GM19395 (cell line): ENCODE measurements around the gene LEKR1.

Experiments
- ATAC-seq: cut with Tn5 transposase; IDR thresholded peaks from one replicate; pipeline ENCODE4 v1.9.1; 2021; ENCODE audit warnings: mild to moderate bottlenecking, moderate library complexity; ENCODE audit not compliant: unreplicated experiment

Gene LEKR1

GRCh38 chr3:157074490-157074889 is 248.3 kb downstream of the LEKR1 start:
- no peak for ATAC-seq

- ATAC-seq: no peak
Observed at GRCh38 chr3:157074981-157075380, 248.8 kb downstream of the LEKR1 start.

- no peak for ATAC-seq
Observed at GRCh38 chr3:157075693-157076420, 249.7 kb downstream of the LEKR1 start.

- no peak for ATAC-seq
Observed at GRCh38 chr3:157077565-157077991, 251.4 kb downstream of the LEKR1 start.

- no peak for ATAC-seq
Observed at GRCh38 chr3:157078131-157078810, 252.1 kb downstream of the LEKR1 start.

GRCh38 chr3:157078811-157079185 is 252.6 kb downstream of the LEKR1 start:
- ATAC-seq: no peak

- ATAC-seq: no peak
Observed at GRCh38 chr3:157079676-157080369, 253.7 kb downstream of the LEKR1 start.

- ATAC-seq: peak; percentile 88
Observed at GRCh38 chr3:157081626-157082210, 255.6 kb downstream of the LEKR1 start.

- ATAC-seq: no peak
Observed at GRCh38 chr3:157082305-157082982, 256.3 kb downstream of the LEKR1 start.

- ATAC-seq: no peak
Observed at GRCh38 chr3:157083824-157084223, 257.7 kb downstream of the LEKR1 start.

GRCh38 chr3:157086060-157086750 is 260.1 kb downstream of the LEKR1 start:
- no peak for ATAC-seq

GRCh38 chr3:157086775-157087174 is 260.6 kb downstream of the LEKR1 start:
- no peak for ATAC-seq

GRCh38 chr3:157087373-157087772 is 261.2 kb downstream of the LEKR1 start:
- ATAC-seq: no peak

GRCh38 chr3:157087780-157088600 is 261.8 kb downstream of the LEKR1 start:
- ATAC-seq: peak; percentile 5

- ATAC-seq: peak; percentile 78
Observed at GRCh38 chr3:157088601-157089454, 262.7 kb downstream of the LEKR1 start.

- peak; percentile 26 for ATAC-seq
Observed at GRCh38 chr3:157089455-157090221, 263.5 kb downstream of the LEKR1 start.

- ATAC-seq: no peak
Observed at GRCh38 chr3:157091083-157091833, 265.1 kb downstream of the LEKR1 start.
